Body of pancreas (tissue), 4 donors: ENCODE data around the gene GSG1L.

ENCODE experiments used
- CTCF ChIP-seq, 7 experiments: fragments of 450-650 bp in 4 of 7; fragments of 200-600 bp in 3 of 7; sonication (generic) in 3 of 7; IDR thresholded peaks; one replicate each; pipeline ENCODE4 v1.5.1; 2016 to 2019; ENCODE audit warnings: antibody characterized with exemption in 7 of 7
- POLR2A ChIP-seq, 3 donors: fragments of 450-650 bp; IDR thresholded peaks; one replicate each; pipeline ENCODE4 v1.6.1; 2016; ENCODE audit warnings: antibody characterized with exemption in 3 of 3, mild to moderate bottlenecking in 2 of 3

DNA sequence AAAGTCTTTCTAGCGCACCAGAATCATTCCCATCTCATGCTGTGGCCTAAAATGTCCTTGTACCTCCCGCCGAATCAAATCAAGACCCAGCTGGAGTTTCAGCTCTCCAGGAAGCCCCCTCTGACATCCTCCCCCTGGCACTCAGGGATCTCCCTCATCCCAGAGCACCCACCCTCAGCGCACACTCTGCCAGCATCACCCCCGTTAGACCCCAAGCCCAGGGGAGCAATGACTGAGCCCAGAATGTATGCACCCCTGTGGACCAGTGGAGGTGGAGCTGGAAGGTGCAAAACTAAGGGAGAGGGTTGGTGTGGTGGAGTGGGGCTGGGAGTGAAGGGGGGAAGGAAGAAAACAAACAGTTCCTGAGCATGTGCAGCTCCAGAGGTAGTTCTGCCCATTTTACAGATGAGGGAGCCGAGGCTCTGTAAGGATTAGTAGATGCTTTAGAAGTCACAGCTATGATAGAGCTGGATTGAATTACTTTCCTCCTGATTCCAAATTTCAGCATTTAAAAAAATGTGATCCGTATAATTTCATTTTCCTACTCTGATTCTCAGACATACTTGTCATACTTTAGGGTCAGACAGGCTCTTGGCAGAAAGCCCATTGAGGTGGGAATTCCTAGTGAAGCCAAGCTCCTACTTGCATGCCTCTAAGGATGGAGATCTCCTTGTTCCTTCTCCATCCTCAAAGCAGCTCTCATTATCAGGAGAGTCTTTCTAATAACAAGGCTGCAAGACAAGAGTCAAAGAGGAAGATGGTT is 270.8 kb downstream of the GSG1L start:
- TF ChIP-seq CTCF (IDR thresholded peaks at IDR 0.05) (no peak), POLR2A (IDR thresholded peaks at IDR 0.05) (no peak)
